Measurements from ENCODE around the gene PPP6R2.
A peak's percentile ranks its signal among the peaks of the same experiment; 100 is the strongest.
"Not testable (repeated sequence)": the region's sequence is repeated elsewhere in the genome, so short reads cannot be mapped to it uniquely, and the experiment has no call there.

Gene PPP6R2

GRCh38 chr22:50320671-50321325 is 22.3 kb upstream of the PPP6R2 start:
- peaks cover 2% of the 10 kb centered on the region for H3K4me1 Mint-ChIP-seq
- no peak overlapping the region for H3K27ac Mint-ChIP-seq
- H3K27me3 Mint-ChIP-seq: no peaks in the 10 kb centered on the region
- H3K4me3 Mint-ChIP-seq: no peak overlapping the region
- H3K9me3 Mint-ChIP-seq: no peaks in the 10 kb centered on the region
- H3K36me3 Mint-ChIP-seq: no peaks in the 10 kb centered on the region

GRCh38 chr22:50322382-50323104 is 20.6 kb upstream of the PPP6R2 start:
- not testable (repeated sequence) for H3K9me3 Mint-ChIP-seq, H3K36me3 Mint-ChIP-seq, H3K4me1 Mint-ChIP-seq, H3K4me3 Mint-ChIP-seq, H3K27me3 Mint-ChIP-seq, H3K27ac Mint-ChIP-seq

DNA sequence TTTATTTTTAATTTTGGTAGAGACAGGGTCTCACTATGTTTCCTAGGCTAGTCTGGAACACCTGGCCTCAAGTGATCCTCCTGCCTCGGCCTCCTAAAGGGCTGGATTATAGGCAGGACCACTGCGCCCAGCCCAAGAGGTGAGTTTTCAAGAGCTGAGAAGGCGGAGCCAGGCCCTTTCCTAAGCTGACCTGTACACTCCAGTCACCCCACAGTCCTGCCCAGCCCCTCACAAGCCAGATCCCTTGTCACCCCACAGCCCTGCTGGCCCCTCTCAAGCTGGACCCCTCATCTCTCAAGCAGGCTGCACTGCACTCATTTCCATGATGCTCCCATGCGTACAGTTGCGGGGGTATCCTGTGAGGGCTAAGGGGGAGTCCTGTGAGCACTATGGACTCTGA is 19.2 kb upstream of the PPP6R2 start:
- peaks cover 8% of the 10 kb centered on the region for H3K4me1 Mint-ChIP-seq
- H3K27ac Mint-ChIP-seq: no peak overlapping the region
- H3K27me3 Mint-ChIP-seq: no peaks in the 10 kb centered on the region
- no peaks in the 10 kb centered on the region for H3K36me3 Mint-ChIP-seq
- H3K9me3 Mint-ChIP-seq: no peaks in the 10 kb centered on the region
- H3K4me3 Mint-ChIP-seq: no peak overlapping the region

DNA sequence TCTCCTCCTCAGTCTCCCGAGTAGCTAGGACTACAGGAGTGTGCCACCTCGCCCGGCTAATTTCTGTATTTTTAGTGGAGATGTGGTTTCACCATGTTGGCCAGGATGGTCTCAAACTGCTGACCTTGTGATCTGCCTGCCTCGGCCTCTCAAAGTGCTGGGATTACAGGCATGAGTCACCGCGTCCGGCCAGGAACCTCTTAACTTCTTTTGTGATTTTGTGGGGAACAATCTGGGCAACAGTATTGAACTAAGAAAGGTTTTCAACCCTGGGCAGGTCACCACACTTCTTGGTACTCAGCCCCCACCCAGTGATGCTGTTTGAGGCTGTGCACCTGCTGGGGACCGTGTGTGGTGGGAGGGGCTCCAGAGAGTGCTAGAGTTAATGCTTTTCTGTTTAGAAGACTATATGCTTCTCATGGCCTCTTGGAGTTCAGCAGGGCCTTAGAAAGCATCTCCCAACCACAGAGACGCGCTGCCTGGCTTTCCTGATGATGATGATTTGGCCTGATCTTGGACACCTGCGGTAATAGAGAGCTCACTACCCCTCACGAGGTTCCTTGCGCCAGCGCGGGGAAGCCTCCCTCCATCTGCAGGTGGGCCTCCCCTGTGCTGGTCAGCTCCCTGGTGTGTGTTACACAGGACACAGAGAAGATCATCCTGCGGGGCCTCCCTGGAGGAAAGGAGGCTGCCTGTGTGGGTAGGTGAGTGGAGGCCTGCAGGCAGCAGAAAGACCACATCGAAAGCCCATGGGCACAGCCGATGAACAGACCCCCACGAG is 17.5 kb upstream of the PPP6R2 start:
- Mint-ChIP-seq H3K27me3 (no peaks in the 10 kb centered on the region), H3K9me3 (no peaks in the 10 kb centered on the region), H3K27ac (no peak overlapping the region), H3K4me1 (peaks cover 13% of the 10 kb centered on the region), H3K36me3 (no peaks in the 10 kb centered on the region), H3K4me3 (peak overlapping the region; percentile 86)

GRCh38 chr22:50326225-50326955 is 16.7 kb upstream of the PPP6R2 start:
- peak overlapping the region; percentile 86 for H3K4me3 Mint-ChIP-seq
- H3K27me3 Mint-ChIP-seq: no peaks in the 10 kb centered on the region
- peaks cover 13% of the 10 kb centered on the region for H3K4me1 Mint-ChIP-seq
- no peaks in the 10 kb centered on the region for H3K36me3 Mint-ChIP-seq
- no peaks in the 10 kb centered on the region for H3K9me3 Mint-ChIP-seq
- H3K27ac Mint-ChIP-seq: peak overlapping the region; percentile 72

DNA sequence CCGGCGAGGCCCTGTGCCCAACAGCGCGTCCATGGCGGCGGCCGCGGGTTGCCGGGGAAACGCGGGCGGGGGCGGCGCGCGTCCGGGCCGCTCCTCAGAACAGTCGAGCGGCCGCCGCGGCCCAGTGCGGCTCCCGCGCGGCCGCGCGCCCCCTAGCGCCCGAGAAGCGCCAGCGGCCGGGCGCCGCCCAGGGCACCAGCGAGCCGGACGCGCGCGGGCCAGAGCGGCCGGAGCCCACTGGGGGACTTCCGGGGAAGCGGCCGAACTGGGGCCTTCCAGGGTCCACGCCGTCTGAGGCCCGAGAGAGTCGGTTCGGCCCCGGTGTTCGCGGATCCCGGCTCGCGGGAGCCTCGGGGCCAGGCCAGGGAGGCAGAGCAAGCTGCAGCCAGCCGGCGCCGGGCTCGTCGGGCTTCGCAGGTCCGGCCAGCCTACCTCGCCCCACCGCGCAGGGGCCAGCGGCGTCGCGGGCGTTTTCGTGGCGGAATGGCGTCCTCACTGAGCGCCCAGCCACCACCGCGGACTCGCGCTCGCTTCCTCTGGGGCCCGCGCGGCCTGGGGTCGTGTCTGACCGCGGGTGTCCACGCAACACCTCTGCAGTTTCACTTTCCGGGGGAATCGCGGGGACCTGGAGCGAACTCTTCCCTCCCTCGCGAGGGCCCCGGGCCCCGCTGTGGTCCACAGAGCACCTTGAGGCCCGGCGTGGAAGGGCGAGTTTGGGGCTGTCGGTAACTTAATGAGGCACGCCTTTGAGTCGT is 16.0 kb upstream of the PPP6R2 start, which contains the start of gene DENND6B:
Gene DENND6B (minus strand): TSS at position 57 of the 755 bp plus-strand sequence. CDS start 24 bp downstream, at position 33.
- peaks cover 13% of the 10 kb centered on the region for H3K4me1 Mint-ChIP-seq

DNA sequence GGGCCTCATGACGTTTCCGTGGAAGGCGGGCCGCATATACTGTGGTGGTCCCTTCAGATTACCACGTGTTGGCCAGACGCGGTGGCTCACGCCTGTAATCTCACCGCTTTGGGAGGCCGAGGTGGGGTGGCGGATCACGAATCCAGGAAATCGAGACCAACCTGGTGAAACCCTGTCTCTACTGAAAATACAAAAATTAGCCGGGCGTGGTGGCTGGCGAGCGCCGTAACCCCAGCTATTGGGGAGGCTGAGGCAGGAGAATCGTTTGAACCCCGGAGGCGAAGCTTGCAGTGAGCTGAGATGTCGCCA is 15.5 kb upstream of the PPP6R2 start:
- Mint-ChIP-seq H3K27me3 (no peaks in the 10 kb centered on the region), H3K4me1 (peaks cover 13% of the 10 kb centered on the region), H3K36me3 (no peaks in the 10 kb centered on the region), H3K4me3 (peak overlapping the region; percentile 75), H3K27ac (no peak overlapping the region), H3K9me3 (no peaks in the 10 kb centered on the region)

More for the DNA sequence above, 16.0 kb upstream of the PPP6R2 start, which contains the start of gene DENND6B:
- Mint-ChIP-seq H3K36me3 (no peaks in the 10 kb centered on the region), H3K27ac (peak within 1 kb of the TSS; percentile 72), H3K27me3 (no peaks in the 10 kb centered on the region), H3K4me3 (peak within 1 kb of the TSS; percentile 86), H3K9me3 (no peaks in the 10 kb centered on the region)

GRCh38 chr22:50329236-50329635 is 13.9 kb upstream of the PPP6R2 start:
- Mint-ChIP-seq H3K36me3 (no peaks in the 10 kb centered on the region), H3K4me3 (no peak overlapping the region), H3K4me1 (peaks cover 13% of the 10 kb centered on the region), H3K9me3 (no peaks in the 10 kb centered on the region), H3K27ac (no peak overlapping the region), H3K27me3 (no peaks in the 10 kb centered on the region)

DNA sequence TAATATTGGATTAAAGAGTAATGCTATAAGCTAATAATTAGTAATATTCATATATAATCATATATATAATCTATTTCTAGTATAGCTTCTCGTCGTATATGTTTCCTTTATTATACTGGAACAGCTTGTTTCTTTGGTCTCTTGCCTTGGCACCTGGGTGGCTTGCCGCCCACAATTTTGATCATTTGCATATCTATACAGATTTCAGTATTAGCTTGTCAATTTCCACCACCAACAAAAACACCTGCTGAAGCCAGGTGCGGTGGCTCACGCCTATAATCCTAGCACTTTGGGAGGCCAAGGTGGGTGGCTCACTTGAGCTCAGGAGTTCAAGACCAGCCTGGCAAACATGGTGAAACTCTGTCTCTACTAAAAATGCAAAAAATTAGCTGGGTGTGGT is 8.7 kb upstream of the PPP6R2 start:
- H3K4me3 Mint-ChIP-seq, H3K4me1 Mint-ChIP-seq, H3K36me3 Mint-ChIP-seq, H3K9me3 Mint-ChIP-seq, H3K27ac Mint-ChIP-seq, H3K27me3 Mint-ChIP-seq: not testable (repeated sequence)

- Mint-ChIP-seq H3K27me3 (no peaks in the 10 kb centered on the region), H3K9me3 (no peaks in the 10 kb centered on the region), H3K4me1 (peaks cover 8% of the 10 kb centered on the region), H3K27ac (no peak overlapping the region), H3K36me3 (no peaks in the 10 kb centered on the region), H3K4me3 (no peak overlapping the region)
These were observed 5.7 kb upstream of the PPP6R2 start for GRCh38 chr22:50337262-50338041.

DNA sequence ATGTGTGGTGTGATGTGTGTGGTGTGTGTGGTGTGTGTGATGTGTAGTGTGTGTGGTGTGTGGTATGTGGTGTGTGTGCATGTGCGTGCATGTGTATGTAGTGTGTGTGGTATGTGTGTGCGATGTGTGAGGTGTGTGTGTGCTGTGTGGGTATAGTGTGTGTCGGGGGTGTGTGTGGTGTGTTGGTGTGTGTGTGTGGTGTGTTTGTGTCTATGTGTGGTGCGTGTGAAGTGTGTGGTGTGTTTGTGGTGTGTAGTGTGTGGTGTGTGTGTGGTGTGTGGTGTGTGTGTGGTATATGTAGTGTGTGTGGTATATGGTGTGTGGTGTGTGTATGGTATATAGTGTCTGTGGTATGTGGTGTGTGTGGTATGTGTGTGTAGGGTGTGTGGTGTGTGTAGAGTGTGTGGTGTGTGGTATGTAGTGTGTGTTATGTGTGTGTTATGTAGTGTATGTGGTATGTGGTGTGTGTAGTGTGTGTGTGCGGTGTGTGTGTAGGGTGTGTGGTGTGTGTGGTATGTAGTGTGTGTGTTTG is 5.0 kb upstream of the PPP6R2 start:
- Mint-ChIP-seq H3K9me3 (no peaks in the 10 kb centered on the region), H3K27ac (no peak overlapping the region), H3K27me3 (no peaks in the 10 kb centered on the region), H3K4me3 (no peak overlapping the region), H3K36me3 (no peaks in the 10 kb centered on the region), H3K4me1 (peaks cover 9% of the 10 kb centered on the region)

- Mint-ChIP-seq H3K36me3 (no peaks in the 10 kb centered on the region), H3K27me3 (no peaks in the 10 kb centered on the region), H3K9me3 (no peaks in the 10 kb centered on the region), H3K4me3 (no peak overlapping the region), H3K27ac (no peak overlapping the region), H3K4me1 (peaks cover 9% of the 10 kb centered on the region)
These were observed 4.2 kb upstream of the PPP6R2 start for GRCh38 chr22:50338860-50339462.

DNA sequence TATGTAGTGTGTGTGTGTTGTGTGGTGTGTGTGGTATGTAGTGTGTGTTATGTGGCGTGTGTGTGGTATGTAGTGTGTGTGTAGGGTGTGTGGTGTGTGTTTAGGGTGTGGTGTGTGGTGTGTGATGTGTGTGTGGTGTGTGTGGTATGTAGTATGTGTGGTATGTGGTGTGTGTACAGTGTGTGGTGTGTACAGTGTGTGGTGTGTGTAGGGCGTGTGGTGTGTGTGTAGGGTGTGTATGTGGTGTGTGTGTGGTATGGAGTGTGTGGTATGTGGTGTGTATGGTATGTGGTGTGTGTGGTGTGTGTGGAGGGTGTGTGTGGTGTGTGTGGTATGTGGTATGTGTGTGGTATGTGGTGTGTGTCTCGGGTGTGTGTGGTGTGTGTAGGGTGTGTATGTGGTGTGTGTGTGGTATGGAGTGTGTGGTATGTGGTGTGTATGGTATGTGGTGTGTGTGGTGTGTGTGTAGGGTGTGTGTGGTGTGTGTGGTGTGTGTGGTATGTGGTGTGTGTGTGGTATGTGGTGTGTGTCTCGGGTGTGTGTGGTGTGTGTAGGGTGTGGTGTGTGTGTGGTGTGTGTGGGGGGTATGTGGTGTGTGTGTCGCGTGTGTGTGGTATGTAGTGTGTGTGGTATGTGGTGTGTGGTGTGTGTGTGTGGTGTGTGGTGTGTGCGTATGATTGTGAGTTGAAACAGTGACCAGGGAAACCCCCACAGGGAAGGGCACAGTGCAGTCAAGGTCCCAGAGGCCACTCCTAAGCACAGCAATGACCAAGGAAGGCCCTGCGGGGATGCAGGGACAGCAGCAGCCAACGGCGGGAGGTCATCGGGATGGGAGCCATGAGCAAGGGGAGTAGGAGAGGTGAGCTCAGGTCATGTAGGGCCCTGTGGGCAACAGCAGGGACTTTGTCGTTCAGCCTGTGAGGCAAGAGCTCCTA is 2.9 kb upstream of the PPP6R2 start:
- Mint-ChIP-seq H3K9me3 (no peaks in the 10 kb centered on the region), H3K36me3 (no peaks in the 10 kb centered on the region), H3K4me1 (peaks cover 9% of the 10 kb centered on the region), H3K27me3 (no peaks in the 10 kb centered on the region), H3K4me3 (no peak overlapping the region), H3K27ac (no peak overlapping the region)

Data from activated naive CD4-positive, alpha-beta T cell treated with anti-CD3 and anti-CD28 coated beads, Interleukin-2, amount 50 U/mL, for 24 hours (primary cell).